Hepatocyte (in vitro differentiated cells): Measurements from ENCODE around the gene P2RX1.

Experiments
- CTCF ChIP-seq: fragments of 200-600 bp; sonication (generic); IDR thresholded peaks from 2 replicates; pipeline ENCODE4 v1.5.1; 2016; ENCODE audit warnings: antibody characterized with exemption, mild to moderate bottlenecking; ENCODE audit not compliant: poor library complexity
- EZH2 ChIP-seq: fragments of 200-600 bp; sonication (generic); IDR thresholded peaks from 2 replicates; pipeline ENCODE4 v1.6.1; 2016; ENCODE audit warnings: antibody characterized with exemption, mild to moderate bottlenecking, borderline replicate concordance
- EZH2phosphoT487 ChIP-seq: fragments of 200-600 bp; sonication (generic); IDR thresholded peaks from one replicate; pipeline ENCODE4 v1.6.1; 2018; ENCODE audit warnings: antibody characterized with exemption, mild to moderate bottlenecking, low read depth, moderate library complexity; ENCODE audit not compliant: unreplicated experiment, severe bottlenecking

GRCh38 chr17:3860939-3861700 lies 55.1 kb downstream of the P2RX1 start:
- no peak for TF ChIP-seq CTCF
- no peak for TF ChIP-seq EZH2
- no peak for TF ChIP-seq EZH2phosphoT487
